HCT116 (cell line): Measurements from ENCODE around the gene MYCBP. TPM values are rescaled to one million over a fixed set of nuclear protein-coding genes. Genes with fewer than 3 reads are reported as not detected.

Experiments used
- total RNA-seq: library from RNA; stranded (reverse); gene quantifications from one replicate; pipeline ENCODE4 v1.2.1, GENCODE V29; 2021; ENCODE audit not compliant: unreplicated experiment

MYCBP gene
- total RNA-seq, 1 experiment from 2014 or later: 40.2 TPM

Other genes starting within 250 kb of the MYCBP start
- gene RRAGC, start 13.6 kb downstream of the MYCBP start, total RNA-seq: 11.7 TPM
- not detected for gene GJA9, start 8.2 kb upstream of the MYCBP start, total RNA-seq
- gene RHBDL2, start 68.5 kb upstream of the MYCBP start, total RNA-seq: not detected
- 60.0 TPM for gene AKIRIN1, start 117.9 kb upstream of the MYCBP start, total RNA-seq
- gene NDUFS5, start 153.0 kb upstream of the MYCBP start, total RNA-seq: 263 TPM